Activated gamma-delta T cell treated with anti-CD3 and anti-CD28 coated beads, Interleukin-2, amount 50 U/mL, for 16 hours (primary cell): ENCODE data around the gene UBL4A.
A peak's percentile ranks its signal among the peaks of the same experiment; 100 is the strongest.
"Not testable (repeated sequence)": the region's sequence is repeated elsewhere in the genome, so short reads cannot be mapped to it uniquely, and the experiment has no call there.

Experiments
- DNase-seq: peaks from one replicate; pipeline ENCODE4 v3.0.0-alpha.2; 2020; ENCODE audit warnings: low read depth

UBL4A gene

DNA sequence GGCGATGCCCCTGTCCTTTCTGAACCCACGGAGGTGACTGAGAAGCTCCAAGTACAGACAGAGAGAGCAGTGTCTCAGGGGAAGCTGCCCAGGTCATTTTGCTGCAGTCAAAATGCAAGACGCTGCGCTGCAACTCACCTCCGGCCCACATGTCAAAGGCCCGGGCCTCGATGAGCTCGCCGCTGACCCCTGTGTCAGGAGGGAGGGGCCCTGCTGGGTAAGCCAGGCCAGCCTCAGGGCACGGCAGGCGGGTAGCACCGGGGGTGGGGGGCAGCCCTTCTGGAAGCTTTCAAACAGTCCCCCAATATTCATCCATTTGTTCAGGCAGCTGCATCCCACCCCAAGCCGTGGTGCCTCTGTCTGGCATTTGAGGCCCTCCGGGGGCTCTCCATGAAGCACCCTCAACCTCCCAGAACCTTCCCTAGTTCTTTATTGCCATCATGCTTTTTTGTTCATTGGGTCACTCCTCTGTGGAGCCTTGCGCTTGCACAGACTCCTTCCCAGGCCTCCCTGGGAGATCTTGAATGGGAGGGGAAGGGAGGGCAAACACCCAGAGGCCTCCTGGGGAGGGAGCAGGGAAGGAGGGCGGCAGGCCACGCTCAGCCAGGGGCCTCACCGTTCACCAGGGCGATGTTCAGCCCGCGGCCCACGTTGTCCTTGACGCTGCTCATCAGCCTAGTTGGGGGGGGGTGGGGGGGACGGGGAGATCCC is 21.4 kb upstream of the UBL4A start:
- no peak for DNase-seq

DNA sequence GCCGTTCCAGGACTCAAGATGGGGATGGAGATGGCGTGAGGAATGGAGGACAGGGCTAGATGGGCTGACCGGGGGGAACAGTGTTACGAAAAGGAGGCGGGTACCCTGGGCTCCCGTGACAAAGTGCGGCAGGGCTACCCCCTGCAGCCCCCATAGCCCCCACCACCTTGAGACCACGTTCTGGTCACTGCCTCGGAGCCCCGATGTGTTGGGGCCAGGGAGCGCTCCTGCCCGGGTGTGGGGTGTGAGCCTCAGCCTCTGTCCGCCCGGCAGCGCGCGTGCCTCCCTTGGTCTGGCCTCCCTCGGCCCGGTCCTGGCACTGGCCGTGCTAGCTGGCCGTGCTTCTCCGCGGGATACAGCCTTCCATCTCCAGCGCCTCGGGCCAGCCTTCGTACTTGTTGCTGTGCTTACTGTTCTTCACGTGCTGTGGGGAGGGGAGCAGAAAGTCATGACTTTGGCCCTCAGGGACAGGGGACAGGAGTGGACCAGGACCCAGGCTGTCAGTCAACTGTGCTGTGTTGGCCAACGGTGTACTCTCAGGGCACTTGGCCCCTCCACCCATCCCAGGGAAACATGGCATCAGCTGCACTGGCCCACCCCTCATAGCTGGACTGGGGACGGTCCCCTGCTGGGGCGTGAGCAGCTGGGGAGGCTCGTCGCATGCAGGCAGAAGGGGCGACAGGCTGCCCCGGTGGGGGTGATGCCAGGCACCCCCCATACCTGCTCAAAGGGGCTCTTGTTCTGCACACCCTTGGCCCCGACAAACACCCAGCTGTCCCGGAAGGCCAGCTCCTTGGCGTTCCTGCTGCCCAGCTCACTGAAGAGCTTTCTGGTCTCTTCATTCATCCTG is 20.3 kb upstream of the UBL4A start:
- no peak for DNase-seq

DNA sequence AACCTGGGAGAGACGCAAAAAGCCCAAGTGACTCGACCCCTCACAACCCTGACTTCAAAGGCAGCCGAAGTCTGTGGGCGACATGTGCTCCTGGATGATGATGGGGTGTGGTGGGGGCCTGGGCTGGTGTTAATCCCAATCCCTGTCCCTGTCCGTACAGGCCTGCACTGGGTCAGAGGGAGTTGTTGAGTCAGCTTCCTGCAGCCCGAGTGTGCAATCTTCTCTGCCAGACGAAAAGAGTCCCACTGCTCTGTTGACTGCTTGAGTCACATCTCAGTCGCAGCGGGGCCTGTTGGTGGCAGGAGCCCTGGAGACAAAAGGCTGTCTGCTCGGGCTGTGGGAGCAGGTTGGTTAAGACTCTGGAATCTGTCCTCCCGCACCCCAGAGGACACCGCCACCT is 19.3 kb upstream of the UBL4A start:
- no peak for DNase-seq

DNA sequence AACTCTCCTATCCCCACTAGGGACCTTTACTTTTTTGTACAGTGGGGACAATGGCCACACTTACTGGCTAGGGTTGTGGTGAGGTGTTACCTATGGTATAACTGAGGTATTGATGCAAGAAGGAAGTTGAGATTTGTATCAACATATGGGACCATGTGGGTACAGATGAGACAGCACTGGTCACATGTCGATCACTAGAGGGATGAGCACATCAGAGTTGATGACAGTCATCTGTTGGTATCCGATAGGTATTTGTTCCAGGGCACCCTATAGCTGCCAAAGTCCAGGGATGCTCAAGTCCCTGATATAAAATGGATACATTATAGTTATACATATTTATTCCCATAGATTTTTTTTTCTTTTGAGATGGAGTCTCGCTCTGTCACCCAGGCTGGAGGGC is 16.6 kb upstream of the UBL4A start:
- DNase-seq: no peak

DNA sequence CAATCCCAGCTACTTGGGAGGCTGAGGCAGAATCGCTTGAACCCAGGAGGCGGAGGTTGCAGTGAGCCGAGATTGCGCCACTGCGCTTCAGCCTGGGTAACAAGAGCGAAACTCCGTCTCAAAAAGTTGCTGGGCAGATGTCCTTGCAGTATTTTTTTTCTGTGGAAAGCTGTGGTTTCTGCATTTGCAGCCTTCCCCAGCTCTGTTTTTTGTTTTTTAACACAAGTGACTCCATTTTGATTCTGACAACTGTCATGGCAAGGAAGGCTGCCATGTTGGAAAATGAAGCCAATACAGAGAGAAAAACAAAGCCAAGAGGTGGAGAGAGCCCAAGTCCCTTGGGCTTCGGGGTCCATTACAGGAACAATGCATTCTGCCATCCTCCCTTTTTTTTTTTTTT is 15.7 kb upstream of the UBL4A start:
- no peak for DNase-seq

DNA sequence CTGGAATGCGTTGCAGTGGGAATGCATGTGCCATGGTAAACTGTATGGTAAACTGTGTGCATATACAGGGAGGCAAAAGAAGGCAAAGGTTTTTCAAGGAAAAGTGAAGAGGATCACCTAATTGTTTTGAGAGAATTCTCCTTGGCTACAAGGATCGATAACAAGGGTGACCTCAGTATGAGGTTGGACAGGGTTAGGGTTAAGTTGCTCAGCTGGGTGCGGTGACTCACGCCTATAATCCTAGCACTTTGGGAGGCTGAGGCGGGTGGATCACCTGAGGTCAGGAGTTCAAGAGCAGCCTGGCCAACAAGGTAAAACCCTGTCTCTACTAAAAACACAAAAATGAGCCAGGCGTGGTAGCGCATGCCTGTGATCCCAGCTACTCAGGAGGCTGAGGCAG is 15.0 kb upstream of the UBL4A start:
- DNase-seq: not testable (repeated sequence)

DNA sequence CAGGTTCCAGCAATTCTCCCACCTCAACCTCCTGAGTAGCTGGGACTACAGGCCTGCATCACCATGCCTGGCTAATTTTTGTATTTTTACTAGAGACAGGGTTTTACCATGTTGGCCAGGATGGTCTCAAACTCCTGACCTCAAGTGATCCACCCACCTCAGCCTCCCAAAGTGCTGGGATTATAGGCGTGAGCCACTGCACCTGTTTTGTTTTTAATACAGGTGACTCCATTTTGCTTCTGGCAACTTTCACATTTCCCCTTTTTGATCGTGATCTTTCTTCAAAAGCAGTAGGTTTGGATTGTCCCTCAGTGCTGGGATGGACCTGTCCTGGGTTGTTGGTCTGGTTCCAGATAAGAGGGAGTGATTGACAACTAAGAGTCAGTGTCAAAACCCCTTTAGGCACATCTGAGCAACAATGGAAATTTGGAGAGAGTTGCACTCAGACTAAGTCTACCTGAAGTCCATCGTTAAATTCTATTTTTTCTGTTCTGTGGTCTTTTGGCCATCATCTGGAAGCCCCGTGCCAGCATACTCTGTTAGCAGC is 10.2 kb upstream of the UBL4A start:
- DNase-seq: not testable (repeated sequence)

DNA sequence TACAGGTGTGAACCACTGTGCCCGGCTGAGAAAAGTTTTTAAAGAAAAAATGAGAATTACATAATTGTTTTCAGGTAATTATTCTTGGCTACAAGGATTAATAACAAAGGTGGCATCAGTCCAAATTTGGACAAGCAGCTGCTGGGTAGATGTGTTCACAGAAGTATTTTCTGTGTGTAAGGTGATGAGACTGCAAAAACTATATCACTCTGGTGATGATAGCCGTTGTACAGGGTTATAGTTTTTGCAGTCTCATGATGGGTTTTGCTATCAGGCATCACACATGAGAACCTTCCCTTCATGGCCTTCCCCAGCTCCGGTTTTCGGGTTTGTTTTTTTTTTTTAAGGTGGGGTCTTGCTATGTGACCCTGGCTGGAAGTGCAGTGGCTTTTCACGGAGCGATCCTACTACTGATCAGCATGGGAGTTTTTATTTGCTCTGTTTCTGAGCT is 9.1 kb upstream of the UBL4A start:
- DNase-seq: no peak

DNA sequence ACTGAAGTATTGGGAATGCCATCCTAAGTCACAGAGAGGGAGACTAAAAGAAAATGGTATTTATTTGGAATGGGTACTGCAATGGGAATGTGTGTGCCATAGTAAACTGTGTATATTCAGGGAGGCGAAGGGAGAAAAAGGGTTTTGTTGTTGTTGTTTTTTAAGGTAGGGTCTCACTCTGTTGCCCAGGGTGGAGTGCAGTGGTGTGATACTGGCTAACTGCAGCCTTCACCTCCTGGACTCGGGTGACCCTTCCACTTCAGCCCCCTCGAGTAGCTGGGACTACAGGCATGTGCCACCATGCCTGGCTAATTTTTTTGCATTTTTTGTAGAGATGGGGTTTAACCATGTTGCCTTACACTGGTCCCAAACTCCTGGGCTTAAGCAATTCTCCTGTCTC is 8.3 kb upstream of the UBL4A start:
- DNase-seq: no peak

DNA sequence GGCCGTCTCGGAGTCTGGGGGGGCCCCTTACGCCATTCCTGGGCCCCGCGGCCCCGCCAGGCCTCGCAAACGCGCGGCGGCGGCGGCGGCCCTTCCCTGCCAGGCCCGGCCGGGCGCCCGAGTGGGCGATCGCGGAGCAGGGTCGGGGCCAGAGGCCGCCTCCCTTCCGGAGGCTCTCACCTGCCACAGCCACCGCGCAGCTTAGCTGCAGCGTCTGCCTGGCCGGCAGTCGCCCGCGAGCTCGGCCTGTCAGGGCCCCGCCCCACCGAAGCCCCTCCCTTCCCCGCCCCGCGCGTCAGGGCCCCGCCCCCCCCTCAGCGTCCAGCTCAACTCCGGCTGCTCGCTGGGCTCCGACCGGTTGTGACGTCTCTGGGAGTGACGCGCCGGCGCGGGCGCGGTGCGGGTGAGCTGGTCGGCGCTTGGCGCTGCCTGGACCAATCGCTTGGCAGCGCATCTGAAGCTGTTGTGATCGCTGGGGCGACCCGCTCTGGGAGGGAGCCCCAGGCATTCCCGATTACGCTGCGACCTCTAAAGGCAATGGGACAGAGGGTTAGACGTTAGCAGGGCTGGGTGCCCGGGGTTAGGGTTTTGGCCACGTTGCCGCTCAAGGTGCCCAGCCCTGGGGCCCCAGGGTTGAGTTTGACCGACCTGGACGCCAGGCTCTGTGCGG is 4.1 kb upstream of the UBL4A start, which contains the start of gene SLC10A3:
SLC10A3 (minus strand) TSS at position 216 of the 670 bp plus-strand sequence. CDS start 1,689 bp downstream, outside the sequence.
- DNase-seq: peak; percentile 75

DNA sequence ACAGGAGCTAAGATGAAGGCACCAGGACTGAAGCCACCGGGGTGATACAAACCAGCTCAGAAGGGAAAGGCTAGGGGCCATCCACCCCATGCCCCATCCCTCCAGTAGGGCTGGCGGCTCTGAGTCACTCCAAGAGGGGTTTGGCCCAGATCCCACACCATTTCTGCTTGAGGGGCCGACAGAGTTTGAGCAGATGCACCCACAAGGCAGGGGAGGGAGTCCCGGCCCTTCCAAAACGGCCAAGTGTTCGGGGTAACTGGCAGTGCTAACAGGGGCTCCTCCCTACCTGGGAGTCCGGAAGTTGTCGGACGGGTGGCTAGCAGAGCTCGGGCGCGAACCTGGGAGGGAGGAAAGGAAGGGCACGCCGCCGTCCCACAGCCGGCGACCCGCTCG is 3.6 kb upstream of the UBL4A start:
- DNase-seq: no peak

DNA sequence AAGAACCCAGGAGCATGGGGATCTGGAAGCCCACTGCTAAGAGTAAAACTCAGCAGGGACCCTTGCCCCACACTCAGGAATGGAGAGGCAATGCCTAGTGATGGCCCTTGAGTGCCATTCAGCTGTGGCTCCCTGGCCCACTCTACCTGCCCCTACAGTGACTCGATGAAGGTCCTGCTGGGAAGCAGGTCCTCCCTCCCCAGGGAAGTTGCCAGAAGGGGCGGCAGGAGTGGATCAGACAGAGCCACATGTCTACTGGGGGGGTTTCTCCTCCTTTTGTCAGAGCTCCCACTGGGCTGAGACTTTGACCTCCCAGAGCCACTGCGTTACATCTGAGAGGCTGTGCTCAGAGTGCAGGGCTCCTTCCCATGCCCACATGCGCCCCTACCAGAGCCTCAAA is 2.8 kb upstream of the UBL4A start:
- DNase-seq: no peak

DNA sequence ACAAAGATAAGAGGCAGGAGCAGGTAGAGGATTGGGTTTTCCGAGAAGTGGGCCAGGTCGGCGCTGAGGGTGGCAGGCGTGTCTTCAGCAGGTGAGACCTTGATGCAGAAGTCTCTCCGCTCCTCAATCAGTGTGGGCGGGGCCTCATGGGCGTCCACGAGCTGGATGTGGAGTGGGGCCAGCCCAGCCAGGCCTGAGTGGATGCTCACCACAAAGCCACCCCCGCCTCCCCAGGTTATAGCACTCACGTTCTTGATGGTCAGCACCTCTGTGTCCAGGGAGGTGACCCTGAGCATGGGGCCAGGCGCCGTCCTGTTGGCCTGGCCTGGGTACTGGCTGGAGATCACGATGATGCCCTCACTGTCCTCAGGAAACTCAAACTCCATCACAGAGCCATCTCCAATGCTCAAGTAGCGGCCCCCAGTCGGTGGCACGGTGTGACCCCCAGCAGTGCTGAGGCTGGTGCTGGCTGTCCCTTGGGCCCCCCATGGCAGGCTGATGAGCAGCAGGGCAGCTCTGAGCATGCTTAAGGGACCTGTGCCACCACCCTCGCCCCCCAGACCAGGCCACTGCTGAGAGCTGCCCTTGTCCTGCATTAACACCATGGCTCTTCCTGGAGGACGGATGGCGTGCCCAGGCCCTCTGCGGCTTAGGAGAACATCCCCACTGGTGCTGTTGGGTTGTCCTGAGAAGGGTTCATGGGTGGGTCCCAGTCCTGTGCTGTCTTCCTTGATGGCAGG is 2.1 kb upstream of the UBL4A start:
- DNase-seq: no peak

DNA sequence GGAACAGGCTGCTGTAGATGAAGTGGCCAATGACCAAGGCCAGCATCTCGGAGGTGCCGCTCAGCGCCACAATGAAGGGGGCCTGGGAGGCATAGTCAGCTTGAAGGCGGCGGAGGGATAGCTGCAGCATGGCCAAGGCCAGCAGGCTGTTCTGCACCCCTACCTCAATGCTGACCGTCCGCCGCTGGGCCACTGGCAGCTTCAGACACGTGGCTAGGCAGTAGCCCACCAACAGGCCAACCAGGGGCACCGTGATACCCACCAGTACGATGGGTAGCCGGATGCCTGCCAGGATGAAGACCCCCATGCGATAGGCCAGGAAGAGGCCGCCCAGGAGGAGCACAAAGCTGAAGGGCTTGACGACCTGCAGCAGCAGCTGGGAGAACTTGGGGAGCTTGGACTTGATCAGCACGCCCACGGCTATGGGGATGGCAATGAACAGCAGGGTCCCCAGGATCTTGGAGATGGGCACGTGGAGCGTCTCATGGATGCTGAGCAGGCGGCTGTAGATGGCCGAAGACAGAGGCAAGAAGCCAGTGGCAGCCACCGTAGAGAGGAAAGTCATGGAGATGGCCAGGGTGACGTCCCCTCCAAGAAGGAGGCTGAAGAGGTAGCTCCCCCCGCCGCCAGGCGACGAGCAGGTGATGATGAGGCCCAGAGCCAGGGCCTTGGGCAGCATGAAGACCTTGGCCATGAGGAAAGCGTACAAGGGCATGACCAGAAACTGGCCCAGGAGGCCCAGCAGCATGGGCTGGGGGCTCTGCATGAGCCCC is 1.3 kb upstream of the UBL4A start:
- no peak for DNase-seq

DNA sequence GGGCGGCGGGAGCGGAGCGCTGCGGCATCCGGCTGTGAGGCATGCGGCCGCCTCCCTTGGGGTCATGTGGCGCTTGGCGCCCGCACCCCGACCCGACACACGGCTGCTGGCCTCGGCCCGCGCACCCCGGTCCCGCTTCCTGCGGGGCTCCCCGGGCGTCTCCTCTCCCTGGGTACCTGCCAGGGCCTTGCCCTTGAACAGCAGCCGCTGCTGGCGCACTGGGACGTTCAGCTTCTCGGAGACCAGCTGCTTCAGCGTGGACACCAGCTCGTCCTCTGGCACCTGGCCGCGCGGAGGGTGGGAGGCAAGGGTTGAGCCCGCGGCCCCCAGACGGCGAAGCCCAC is 391 bp downstream of the UBL4A start:
- DNase-seq: no peak

DNA sequence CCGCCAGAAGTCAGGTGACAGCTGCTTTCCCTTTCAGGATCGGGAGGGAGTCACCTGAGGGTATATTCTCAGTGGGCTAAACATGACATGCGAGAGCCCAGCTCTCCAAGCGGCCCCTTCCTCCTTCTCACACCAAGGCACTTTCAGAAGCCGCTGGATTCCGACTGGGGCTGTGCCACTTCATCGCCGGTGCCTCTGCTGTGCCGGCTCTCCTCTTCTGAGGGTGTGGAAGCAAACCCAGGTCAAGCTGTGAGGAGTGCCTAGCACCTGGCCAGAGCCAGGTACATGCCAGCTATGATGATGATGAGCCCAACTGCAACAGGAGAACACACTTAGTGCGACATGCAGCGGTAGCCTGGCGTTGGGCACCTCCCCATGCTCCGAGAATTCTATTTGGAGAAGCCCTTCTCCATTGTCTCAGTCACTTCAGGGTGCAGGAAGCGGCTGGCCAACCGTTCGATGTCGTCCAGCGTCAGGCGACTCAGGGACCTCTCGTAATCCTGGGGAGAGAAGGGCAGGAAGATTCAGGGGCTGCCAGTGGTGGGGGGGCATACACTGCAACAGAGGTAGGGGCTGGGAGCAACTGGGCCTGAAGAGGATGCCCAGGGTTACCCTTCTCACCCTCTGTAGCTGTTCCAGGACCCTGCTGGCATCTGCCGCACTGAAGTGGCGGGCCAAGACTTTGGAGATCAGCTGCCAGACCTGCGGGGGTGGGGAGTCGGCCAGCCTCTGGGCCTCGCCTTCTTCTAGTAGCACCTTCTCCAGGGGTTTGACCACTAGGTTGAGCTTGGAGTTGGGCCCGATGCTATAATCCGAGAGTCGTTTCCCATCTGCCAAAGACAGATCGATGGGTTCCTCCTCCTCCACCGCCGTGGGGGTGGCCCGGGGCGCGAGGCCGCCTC is 1.0 kb downstream of the UBL4A start:
- no peak for DNase-seq

DNA sequence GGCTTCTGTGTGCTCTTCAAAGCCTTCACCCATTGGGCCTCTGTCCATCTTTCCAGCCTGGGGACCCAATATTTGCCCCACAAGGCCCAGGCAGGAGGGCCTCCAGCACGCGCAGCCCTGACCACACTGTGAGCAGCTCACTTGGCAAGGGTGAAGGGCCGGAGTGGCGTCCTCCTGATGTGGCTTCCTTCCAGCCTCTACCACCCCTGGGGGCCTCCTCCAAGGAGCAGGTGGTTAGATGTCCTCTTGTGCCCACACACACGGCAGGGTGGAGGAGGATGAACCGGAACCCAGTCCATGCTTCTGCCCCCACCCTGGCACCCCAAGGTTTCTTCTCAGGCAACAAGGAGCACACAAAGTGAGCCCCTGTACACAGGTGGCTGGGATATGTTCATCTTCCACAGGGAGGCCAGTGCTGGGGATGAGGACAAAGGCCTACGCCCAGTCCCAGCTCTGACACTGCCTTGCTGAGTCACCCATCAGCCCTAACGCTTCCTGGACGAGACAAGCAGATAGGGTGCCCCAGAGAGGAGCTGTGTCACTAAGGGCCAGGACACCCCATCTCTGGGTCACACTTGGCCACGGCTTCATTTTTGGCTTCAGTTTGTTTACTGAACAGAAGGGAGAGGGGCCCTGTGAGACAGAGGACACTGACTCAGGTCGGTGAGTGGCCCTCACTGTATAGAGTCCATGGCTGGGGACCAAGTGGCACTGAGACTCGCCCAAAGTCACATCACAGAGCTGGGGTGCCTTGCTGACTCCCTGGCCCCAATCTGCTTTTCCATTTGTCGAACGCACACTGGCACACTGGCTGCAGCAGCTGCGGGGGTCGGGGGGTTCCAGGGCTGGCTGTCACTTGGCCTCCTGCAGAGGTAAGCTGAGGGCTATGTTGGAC is 1.9 kb downstream of the UBL4A start:
- no peak for DNase-seq

DNA sequence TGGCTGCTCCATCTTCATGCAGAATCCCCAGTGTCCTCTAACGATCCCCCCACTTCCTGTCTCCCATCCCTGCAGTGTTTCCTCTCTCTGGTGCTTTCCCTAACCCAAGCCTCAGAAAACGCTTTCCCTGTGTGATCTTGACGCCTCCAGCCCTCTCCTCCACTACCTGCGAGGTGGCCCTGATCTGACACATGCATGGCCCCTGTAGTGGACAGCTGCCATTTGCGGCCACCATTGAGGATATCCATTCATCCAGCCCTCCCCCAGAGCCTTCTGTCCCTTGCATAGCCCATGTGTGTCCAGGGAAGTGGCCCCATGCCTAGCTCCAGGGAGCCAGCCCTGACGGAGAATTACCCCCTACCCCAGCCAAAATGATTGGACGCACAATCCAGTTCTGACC is 3.1 kb downstream of the UBL4A start:
- DNase-seq: no peak

DNA sequence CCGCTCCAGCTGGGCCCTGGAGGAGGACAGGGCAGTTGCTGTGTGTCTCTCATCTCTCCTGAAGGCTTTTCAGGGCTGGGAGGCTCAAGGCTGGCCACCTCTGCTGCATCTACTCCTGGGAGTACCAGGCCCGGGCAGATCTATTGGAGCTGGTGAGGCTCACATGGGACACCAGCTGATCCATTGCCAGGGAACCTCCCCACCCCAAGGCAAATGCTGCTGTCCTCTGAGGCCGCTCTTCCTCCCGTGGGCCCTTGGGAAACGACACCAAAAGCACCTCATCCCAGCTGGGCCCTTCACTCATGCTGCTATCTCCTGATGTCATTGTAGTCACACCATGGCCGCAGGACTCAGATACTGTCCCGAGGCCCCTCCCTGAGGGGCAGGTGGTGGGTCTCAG is 3.6 kb downstream of the UBL4A start:
- DNase-seq: no peak
